GM12874 (cell line): Measurements from ENCODE around the gene RUFY2.

Experiments used
- CTCF ChIP-seq: IDR thresholded peaks from 2 replicates; pipeline ENCODE4 v1.5.1; 2011; ENCODE audit warnings: low read depth, mild to moderate bottlenecking, control low read depth, low read length, moderate library complexity; ENCODE audit not compliant: insufficient read depth

The RUFY2 gene

GRCh38 chr10:68397005-68397404, 10.1 kb downstream of the RUFY2 start:
- TF ChIP-seq CTCF, result no peak

- no peak for TF ChIP-seq CTCF
Observed at GRCh38 chr10:68385740-68386139, 21.3 kb downstream of the RUFY2 start.

GRCh38 chr10:68371604-68372003, 35.5 kb downstream of the RUFY2 start:
- no peak for TF ChIP-seq CTCF

GRCh38 chr10:68367121-68367520, 40.0 kb downstream of the RUFY2 start:
- TF ChIP-seq CTCF, result no peak

- TF ChIP-seq CTCF, result no peak
Observed at GRCh38 chr10:68366600-68366999, 40.5 kb downstream of the RUFY2 start.

GRCh38 chr10:68365611-68366010, 41.5 kb downstream of the RUFY2 start:
- no peak for TF ChIP-seq CTCF

GRCh38 chr10:68364101-68364886, 42.8 kb downstream of the RUFY2 start:
- no peak for TF ChIP-seq CTCF
